Kidney tubule cell (primary cell): ENCODE measurements around the gene ROBO2.

ENCODE experiments used
- DNase-seq: peaks from one replicate; pipeline ENCODE4 v3.0.0-alpha.2; 2018; ENCODE audit warnings: low spot score

ROBO2 gene

GRCh38 chr3:77052051-77052501, 12.2 kb downstream of the ROBO2 start:
- DNase-seq, result no peak

GRCh38 chr3:77052733-77053670, 13.1 kb downstream of the ROBO2 start:
- no peak for DNase-seq

GRCh38 chr3:77053795-77054194, 13.9 kb downstream of the ROBO2 start:
- DNase-seq, result no peak

DNA sequence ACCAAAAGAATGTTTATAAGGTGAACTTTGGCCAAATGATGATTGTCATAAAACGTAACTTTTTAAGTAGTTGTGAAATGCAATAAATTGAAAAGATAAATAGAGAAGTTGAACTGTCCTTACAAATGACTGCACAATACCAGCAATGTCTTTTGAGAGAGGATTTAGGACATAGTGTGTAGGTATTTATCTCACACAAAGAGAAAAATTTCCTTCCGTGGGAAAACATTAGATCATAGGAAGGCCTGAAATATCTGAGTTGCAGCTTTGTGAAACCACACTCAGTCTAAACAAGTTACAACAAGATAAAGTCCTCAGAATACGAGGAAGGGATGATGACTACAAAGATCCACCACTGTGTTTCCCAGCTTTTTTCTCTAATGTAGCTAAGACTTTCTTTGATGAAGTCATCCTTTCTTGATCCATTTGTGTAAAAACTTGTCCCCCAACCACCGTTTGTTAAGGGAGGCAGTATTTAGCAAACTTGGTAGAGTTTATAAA, 16.0 kb downstream of the ROBO2 start:
- no peak for DNase-seq

- no peak for DNase-seq
These were observed 19.5 kb downstream of the ROBO2 start for GRCh38 chr3:77059354-77059753.

DNA sequence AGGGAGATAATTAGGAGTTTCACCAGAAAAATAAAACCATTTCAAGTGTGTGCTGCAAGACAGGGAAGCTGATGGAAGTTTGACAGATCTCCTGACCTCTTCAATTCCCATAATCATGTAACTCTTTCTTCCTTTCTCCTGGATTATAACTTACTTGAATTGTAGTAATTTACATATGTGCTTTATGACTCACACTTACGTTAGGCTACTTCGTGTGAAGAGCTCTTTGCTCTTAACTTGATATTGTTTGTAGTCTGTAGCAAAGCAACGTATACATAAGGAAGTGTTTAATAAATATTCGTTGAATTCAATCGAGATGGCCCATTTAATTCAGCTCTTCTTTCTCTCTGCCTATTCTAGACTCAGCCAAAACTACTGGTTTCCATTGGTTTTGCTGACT, 23.5 kb downstream of the ROBO2 start:
- no peak for DNase-seq

GRCh38 chr3:77065750-77066149, 25.9 kb downstream of the ROBO2 start:
- no peak for DNase-seq

- no peak for DNase-seq
These were observed 26.9 kb downstream of the ROBO2 start for GRCh38 chr3:77066829-77067228.

- DNase-seq, result no peak
These were observed 28.9 kb downstream of the ROBO2 start for GRCh38 chr3:77068808-77069207.

- DNase-seq, result no peak
These were observed 31.5 kb downstream of the ROBO2 start for GRCh38 chr3:77071364-77071763.

DNA sequence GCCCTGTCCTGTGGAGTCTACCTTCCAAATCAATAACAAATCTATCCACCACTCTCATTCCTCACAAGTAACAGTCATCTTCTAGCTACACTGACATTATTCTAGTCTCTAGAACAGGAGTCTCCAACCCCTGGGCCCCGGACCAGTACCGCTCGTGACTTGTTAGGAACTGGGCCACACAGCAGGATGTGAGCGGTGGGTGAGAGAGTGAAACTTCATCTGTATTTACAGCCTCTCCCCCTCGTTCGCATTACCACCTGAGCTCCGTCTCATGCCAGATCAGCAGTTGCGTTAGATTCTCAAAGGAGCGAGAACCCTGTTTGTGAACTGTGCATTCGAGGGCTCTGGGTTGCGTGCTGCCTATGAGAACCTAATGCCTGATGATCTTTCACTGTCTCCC, 31.9 kb downstream of the ROBO2 start:
- no peak for DNase-seq

GRCh38 chr3:77072232-77072631, 32.3 kb downstream of the ROBO2 start:
- DNase-seq, result no peak

DNA sequence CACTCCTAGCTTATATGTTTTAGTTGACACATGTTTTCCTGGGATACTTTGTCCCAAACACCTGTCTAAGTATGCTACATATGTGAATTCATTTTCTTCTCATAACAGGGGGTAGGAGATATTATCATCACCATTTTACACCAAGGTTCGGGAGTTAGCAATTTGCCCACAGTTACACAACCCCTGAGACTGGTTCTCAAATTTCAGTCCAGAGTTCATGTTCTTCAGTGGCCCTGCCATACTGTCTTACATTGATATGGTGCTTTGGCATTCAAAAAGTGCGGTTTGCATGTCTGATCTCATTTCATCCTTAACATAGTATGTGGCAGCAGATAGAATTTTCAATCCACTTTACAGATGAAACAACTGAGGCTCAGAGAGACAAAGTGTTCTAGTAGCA, 38.4 kb downstream of the ROBO2 start:
- DNase-seq, result no peak

GRCh38 chr3:77079988-77080610, 40.2 kb downstream of the ROBO2 start:
- no peak for DNase-seq

GRCh38 chr3:77081240-77081661, 41.4 kb downstream of the ROBO2 start:
- peak; percentile 96 for DNase-seq

DNA sequence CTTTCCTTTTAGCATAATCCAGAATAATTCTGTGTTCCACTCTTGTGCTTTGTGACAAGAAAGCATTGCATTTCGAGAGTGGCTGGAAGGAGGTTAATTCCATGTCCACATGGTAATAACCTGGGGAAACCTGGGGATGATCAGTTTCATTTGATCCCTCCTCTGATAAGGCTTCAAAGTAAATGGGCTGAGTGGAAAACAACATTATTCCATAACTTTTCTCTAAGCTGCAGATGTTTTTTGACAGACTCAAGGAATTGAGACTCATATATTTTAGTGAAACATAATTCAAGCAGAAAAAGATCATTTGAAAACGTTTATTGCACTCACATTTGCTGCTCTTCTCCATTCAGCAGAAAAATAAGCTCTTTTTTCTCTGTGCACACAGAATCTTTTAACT, 44.6 kb downstream of the ROBO2 start:
- no peak for DNase-seq

- no peak for DNase-seq
These were observed 46.5 kb downstream of the ROBO2 start for GRCh38 chr3:77086408-77086807.

DNA sequence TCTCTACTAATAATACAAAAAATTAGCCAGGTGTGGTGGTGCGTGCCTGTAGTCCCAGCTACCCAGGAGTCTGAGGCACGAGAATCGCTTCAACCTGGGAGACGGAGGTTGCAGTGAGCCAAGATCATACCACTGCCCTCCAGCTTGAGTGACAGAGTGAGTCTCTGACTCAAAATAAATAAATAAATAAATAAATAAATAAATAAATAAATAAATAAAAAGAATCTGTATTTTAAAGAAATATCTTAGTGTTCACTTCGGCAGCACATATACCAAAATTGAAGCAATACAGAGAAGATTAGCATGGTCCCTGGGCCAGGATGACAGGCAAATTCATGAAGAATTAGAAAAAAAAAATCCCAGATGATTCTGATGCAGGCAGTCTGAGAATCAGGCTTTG, 51.9 kb downstream of the ROBO2 start:
- no peak for DNase-seq

GRCh38 chr3:77093101-77093500, 53.2 kb downstream of the ROBO2 start:
- no peak for DNase-seq

- DNase-seq, result no peak
These were observed 56.2 kb downstream of the ROBO2 start for GRCh38 chr3:77096145-77096544.

DNA sequence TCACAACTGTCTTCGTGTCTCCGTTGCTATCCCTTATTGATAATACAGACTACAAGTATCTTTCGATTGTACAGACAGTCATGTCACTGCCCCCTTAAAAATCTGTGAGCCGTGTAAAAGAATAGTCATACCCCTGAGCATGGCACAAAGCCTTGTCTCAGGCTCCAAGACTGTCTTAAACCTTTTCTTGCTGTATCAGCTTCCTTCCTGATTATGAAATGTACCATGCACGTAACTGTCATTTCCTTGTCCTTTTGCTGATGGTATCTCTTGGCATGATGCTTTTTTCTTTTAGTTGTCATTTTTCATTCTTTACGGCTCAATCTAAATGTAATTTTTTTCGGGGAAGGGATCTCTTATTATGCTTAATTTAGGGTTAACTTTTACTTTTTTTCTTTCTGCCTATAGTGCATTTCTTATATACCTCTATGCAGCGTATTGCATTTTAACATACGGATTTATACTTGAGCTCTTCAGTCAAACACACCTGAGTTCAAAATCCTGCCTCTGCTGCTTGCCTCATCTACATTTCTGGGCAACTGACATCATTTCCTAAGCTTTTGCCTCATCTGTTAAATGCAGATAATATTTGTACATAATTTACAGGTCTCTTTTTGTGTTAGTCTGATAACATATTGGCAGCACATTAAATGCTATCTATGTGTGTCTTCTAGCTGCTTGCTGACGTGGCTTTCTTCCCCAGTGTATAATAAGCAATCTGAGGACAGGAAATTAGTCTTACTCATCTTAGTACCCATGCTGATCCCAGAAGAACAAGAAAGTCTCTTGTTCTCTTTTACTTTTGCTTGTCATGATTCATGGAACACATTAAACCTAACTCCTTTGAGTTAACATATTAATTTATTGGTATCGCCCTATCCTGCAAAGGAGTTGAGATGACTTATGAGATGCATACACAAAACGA, 57.3 kb downstream of the ROBO2 start:
- peak; percentile 24 for DNase-seq
